Fibroblast of skin of back (primary cell): ENCODE results near the gene SLC25A22.

Experiments
- DNase-seq: peaks from one replicate; pipeline ENCODE4 v3.0.0-alpha.2; 2013

The SLC25A22 gene

DNA sequence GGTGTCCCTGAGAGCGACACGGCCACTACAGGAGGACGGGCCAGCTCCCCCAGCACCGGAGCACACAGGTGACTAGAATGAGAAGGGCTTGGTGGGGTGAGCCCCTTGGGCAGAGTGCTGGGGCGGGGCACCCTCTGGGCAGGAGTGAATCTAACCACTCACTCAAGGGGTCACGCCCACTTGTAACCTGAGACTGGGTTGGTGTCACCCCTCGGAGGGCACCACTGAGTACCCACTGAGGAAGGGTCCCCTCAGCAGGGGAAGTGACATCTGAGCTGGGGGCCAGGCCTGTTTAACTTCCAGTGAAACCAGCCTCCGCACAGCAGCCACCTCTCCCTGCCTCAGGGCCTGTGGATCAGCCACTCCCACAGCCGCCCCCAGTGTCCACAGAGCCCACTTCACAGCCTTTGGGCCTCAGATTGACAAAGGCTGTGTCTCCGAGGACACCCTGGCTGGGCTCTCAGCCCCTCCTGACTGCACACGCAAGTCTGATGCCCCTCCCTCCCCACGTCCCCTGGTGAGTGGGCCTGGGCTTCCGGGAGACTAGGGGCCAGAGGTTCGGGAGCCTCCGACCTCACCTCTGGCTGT is 26.4 kb downstream of the SLC25A22 start:
- DNase-seq = no peak

DNA sequence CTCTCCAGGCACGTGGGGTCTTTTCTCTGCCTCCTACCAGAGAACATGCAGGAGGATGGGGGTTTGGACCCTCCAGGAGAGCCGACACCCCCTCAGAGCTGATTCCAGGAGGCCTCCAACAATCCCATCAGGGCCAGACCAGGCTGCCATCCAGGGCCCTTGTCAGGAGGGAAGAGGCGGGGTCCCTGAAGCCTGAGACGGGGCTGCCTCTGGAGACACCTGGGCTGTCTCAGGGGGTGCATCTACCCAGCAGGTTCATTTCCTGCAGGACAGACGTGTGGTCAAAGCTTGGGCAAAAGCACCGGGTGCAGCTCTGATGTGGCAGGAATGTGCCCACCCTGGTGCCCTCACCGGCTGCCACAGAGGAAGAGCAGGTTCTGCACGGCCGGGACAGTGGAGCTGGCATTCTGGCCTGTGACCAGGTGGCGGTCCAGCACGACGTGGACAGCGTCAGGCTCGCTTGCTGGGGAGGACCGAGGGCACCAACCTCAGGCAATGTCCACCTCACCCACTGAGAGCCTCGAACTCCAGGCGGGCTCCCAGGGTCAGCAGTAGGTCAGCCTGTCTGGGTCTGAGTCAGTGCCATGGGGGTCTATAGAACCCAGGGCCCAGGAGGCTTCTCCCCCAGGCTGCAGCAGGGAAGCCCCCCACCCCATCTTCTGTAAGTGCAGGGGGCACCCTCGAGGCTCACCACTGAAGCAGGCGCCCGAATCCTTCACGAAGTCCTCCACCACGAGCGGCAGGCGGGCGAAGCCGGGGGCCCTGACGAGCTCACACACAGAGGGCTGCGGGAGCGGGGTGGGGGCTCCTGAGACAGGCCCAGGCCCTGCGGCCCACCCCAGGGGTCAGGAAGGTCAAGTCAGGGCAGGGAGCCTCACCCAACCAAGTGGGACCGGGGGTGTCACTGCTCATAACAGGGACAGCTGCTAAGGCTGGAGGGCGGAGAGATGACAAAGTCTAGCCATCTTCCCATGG is 27.2 kb downstream of the SLC25A22 start:
- no peak for DNase-seq

DNA sequence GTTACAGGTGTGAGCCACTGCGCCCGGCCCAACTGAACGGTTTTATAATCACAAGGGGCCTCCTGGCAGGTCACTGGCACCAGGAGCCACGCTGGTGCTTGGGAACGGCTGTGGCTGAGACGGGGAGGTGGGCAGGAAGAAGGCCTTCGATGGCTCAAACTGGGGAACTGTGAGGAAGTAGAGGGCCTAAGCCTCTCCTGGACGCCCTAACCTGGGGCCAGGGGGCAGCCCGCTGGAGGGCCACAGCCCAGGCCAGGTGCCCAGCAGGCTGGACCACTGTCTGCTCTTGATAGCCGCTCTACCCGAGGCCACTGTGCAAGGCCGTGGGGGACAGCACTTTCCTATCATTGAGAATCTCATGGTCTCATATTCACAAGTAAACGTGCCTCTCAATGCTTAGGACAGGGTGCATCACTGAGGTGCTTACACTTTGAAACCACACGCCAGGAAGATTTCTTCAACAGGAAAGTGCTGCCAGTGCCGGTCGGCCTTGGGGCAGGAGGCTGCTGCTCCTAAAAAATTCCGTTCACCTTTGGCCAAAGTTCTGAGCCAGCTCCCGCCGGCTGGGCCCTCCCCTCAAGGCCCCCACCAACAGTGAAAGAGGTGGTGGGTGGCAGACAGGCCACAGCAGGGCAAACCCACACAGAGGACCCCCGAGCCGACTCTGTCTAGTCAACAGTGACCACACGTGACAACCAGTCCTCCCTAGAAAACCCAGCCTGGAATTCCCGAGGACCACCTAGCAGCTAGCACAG is 28.0 kb downstream of the SLC25A22 start:
- no peak for DNase-seq

DNA sequence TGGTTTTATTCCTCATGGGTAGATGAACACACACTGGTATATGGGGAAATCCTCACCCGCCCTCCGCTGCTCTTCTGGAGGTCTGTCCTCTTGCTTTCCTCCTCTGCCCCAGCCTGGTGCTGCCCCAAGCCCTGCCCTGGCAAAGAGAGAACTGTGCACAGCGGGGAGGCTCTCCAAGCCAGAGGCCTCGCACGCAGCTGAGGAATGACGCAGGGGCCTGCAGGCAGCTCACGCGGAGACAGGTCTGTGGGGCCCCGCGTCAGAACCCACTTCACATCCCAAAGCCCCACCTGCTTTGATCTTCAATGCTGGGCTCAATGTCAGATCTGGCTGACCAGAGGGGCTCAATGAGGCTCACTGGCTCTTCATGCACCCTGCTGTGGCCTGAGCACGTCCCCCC is 30.8 kb downstream of the SLC25A22 start:
- DNase-seq = no peak

DNA sequence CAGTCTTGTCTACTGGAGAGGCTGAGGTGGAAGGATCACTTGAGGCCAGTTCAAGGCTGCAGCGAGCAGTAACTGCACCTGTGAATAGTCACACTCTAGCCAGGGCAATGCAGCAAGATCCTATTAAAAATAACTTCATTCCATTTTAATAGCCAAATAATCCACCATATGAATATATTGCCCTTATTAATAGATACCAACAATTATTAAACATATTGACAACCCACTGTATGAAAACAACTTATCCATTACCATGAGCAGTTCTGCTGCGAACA is 31.2 kb downstream of the SLC25A22 start:
- DNase-seq = no peak

DNA sequence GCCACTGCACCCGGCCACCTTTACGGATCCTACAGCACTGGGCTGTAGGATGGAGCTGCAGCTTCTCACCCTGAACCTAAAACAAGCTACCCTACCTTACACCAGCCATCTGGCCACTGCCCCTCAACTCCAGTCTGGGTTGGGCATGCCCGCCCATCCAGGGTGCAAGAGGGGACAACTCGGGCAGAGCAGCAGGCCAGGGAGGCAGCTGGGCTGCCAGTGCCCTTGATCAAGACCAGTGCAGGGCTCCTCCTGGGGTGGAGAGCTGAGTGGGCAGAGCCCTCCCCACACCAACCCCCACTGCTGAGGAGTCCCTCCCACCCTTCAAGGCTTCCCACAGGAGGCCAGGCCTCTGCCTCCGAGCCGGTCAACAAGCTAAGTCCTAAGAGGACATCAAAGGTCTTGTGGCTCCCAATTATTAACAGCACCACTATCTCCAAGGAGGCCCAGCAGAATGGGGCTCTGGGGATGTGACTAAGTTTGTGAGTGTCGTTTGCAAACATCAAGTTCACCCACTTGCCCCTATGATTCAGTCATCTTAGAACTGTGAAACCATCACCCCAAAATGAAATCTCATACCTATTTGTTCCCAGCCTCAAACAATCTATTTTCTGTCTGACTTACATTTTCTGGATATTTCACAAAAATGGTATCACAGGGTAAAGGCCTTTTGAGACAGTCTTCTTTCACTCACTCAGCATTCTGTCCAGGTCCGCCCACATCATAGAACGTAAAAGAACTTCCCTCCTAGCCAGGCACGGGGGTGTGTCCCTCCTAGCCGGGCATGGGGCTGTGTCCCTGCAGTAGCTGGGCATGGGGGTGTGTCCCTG is 31.8 kb downstream of the SLC25A22 start:
- no peak for DNase-seq

DNA sequence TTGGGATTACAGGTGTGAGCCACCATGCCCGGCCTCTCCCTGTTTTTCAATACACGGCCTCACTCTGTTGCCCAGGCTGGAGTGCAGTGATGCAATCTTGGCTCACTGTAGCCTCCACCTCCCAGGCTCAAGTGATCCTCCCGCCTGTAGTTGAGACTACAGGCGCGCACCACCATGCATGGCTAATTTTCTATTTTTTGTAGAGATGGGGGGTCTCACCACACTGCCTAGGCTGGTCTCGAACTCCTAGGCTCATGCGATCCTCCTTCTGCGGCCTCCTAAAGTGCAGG is 32.3 kb downstream of the SLC25A22 start:
- DNase-seq = no peak

DNA sequence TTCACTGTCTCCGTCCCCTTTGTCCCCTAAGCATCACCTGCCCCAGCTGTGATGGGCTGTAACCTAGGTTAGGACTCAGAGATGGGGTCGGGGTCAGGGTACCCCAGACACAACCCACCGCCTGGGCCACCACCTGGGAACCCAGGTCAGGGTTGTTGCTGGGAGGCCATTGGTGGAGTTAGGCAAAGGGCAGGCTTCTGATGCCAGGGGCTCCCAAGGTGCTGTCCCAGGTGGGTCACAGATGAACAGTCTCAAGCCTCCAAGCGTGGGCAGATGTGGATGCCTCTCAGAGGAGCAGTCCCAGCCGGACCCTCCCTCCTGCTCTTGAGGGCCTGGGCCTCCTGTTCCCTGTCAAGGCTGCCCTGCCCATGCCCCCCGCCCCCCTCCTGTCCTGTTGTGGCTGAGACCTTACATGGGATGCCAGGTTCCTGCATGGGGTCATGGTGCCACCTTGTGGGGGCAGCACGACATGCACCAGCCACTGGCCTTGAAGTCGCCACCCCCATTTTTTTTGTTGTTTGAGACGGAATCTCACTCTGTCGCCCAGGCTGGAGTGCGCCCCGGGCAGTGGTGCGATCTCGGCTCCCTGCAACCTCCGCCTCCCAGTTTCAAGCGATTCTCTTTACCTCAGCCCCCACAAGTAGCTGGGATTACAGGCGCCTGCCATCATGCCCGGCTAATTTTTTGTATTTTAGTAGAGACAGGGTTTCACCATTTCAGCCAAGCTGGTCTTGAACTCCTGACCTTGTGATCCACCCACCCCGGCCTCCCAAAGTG is 32.9 kb downstream of the SLC25A22 start:
- DNase-seq = peak; percentile 50

DNA sequence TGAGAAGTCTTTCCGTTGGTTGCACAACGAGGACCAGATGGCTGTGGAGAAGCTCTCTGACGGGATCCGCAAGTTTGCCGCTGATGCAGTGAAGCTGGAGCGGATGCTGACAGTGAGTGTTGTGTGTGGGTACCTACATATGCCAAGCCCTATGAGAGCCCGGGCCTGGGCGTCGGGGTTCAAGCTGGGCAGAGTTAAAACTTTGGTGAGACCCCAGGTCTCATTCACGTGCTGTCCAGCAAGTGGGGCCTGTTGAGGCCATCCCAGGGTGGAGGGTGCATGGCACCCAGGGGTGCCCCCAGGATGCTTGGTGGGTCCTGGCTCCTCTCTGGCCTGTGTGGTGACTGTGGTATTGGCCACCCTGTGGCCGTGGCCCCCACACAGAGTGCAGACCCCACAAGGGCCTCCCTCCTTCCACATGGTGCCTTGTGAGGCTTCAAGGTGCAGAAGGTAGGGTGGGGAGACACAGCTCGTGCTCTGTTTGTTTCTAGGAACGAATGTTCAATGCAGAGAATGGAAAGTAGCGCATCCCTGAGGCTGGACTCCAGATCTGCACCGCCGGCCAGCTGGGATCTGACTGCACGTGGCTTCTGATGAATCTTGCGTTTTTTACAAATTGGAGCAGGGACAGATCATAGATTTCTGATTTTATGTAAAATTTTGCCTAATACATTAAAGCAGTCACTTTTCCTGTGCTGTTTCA is 33.6 kb downstream of the SLC25A22 start:
- no peak for DNase-seq

DNA sequence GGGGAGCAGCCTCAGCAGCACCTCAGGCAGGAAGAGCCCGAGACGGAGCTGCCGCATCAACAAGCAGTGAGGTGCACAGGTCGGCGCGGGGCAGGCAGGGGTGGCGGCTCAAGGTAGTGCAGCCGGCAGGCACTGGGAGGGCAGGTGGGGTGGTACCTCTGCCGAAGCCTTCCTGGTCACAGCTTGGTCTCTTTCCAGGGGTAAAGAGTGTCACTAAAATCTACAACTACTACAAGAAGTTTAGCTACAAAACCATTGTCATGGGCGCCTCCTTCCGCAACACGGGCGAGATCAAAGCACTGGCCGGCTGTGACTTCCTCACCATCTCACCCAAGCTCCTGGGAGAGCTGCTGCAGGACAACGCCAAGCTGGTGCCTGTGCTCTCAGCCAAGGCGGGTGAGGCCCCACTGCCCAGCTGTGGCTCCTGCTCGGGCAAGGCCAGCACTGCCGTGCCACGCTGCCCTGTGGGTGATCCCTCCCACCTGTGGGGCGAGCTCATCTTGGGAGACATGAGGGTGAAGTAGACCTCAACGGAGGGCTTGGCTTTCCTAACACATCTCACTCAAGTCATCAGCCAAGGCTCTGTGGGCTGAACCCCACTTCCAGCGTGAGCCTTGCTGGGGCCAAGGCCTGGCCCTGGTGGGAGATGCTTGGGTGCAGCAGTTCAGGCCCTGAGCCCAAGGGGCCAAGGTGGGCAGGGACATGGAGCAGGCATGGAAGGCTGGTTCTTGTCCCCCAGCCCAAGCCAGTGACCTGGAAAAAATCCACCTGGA is 34.3 kb downstream of the SLC25A22 start:
- no peak for DNase-seq

DNA sequence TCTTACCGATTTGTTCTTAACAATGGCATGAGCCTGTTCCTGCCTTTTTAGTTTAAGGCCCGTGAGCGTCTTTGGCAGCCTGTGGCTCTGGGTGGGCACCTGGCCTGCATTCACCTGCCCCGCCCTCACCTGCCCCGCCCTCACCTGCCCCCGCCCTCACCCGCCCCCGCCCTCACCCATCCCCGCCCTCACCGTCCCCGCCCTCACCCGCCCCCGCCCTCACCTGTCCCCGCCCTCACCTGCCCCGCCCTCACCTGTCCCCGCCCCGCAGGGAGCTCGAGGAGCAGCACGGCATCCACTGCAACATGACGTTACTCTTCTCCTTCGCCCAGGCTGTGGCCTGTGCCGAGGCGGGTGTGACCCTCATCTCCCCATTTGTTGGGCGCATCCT is 35.0 kb downstream of the SLC25A22 start:
- DNase-seq = no peak

DNA sequence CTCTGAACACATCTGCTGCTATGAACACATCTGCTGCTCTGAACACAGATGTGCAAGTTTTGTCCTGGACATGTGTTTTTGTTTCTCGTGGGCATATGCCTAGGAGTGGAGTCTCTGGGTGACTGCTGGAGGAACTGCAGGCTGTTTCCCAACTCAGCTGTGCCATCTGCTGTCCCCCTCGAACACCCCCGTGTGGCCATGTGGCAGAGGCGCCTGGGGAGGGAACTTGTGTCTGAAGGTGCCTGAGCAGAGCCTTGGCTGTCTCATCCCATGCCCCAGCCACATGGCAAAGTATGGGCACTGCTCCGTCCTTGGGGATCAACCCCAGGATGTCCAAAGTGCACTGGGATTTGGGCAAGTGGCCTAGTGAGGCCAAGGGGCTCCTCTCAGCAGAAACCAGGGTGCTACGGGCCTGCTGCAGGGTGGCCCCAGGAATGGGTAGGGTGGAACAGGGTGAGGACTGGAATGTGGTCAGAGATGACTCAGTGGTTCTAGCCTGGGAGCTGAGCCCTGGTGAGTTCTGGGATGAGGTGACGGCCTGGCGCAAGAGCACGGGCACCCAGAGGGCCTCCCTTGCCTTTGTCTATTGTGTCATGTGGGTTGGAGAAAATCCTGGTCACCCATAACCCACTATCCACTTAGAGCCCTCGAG is 35.5 kb downstream of the SLC25A22 start:
- DNase-seq = peak; percentile 70

DNA sequence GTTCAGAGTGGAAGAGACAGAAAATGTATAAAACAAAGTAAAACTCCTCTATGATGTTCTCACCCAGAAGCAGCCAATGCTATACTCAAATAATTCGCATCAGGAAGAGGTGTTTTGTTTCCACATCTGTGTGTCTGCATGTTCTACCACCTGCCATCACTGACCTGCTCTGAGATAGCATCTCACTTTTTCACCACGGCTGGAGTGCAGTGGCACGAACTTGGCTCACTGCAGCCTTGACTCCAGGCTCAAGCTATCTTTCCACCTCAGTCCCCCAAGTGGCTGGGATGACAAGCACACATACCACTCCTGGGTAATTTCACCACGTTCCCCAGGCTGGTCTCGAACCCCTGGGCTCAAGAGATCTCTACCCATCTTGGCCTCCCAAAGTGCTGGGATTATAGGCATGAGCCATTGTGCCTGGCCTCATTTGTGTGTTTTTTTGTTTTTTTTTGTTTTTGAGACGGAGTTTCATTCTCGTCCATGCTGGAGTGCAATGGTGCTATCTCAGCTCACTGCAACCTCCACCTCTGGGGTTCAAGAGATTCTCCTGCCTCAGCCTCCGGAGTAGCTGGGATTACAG is 36.5 kb downstream of the SLC25A22 start:
- no peak for DNase-seq

DNA sequence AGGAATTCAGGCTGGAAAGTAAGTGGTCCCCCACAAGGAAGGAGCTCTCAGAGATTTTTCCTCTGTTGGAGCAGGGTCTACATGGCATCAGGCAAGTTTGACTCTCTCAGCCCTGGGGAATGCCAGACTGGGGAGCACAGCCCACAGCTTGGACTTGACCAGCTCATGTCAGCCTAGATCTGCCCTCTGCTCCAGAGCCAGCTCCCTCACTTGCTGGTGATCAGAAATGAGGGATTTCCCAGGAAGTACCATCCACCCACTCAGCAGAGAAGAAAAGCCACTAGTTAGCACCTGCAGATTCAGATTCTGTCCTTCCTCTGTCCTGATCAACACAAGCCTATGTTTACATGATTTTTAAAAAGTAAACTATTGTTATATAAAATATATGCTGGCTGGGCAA is 37.8 kb downstream of the SLC25A22 start:
- no peak for DNase-seq

DNA sequence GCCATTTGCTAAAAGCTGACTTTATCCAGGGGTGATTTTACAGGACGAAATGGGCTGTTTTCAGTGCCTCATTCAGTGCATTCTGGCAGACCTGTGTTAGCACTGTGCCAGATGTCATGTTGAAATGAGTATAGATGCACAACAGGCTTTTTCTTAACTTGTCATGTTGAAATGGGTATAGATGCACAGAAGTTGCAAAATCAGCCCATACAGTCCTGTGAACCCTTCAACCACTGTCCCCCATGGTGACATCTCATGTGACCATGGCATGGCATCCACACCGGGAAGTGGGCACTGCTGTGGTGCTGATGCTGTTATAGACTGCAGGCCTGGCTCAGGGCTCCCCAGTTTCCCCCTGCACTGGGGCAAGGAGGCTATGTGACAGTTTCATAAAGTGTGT is 48.4 kb downstream of the SLC25A22 start:
- no peak for DNase-seq

DNA sequence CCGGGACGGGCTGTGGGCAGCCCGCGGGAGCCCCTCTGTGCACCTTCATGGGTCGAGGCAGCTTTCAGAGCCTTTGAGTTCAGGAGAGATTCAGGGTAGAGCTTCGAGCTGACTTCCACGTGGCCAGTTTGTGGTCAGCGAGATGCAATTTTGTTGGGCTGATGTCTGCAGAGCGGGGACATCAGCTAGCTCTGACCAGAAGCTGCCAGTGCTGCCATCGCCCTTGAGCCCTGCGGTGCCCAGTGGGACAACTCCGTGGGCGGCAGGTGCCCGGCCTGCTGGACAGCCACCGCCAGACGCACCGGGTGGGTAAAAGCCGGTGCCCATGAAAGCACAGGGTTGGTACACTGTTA is 50.1 kb downstream of the SLC25A22 start:
- DNase-seq = no peak

DNA sequence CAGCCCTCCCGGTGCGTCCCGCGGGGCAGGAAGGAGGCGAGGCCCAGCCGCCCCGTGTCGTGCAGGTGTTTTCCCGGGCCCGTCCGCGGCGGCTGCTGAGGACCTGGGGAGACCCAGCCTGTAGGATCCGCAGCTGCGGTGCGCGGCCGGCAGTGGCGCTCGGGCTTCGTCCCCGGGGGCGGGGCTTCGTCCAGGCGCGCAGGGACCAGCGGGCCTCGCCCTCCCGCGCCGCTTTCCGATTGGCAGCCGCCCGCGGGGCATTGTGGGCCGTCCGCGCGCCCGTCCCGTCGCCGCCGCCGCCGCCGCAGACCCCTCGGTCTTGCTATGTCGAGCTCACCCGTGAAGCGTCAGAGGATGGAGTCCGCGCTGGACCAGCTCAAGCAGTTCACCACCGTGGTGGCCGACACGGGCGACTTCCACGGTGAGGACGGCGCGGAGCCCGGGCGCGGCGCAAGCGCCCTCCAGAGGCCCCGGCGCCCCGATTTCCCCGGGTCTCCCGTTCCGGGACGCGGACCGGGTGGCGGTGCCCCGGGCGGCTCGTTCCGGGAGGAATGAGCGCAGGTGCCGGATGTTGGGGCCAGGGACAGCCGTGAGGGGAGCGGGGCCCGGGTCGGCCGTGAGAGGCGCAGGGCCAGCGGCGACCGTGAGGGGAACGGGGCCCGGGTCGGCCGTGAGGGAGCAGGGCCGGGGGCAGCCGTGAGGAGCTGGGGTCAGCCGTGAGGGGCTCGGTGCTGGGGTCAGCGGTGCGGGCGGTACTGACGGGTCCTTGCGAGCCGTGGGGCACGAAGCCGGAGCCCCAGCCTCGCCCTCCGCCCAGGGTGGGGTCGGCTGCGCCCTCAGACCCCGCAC is 50.7 kb downstream of the SLC25A22 start, which contains the start of gene TALDO1:
Gene TALDO1, plus strand, starts transcription at position 307 of the 849 bp plus-strand sequence. Its CDS starts 18 bp downstream, at position 325.
- DNase-seq = peak; percentile 87

DNA sequence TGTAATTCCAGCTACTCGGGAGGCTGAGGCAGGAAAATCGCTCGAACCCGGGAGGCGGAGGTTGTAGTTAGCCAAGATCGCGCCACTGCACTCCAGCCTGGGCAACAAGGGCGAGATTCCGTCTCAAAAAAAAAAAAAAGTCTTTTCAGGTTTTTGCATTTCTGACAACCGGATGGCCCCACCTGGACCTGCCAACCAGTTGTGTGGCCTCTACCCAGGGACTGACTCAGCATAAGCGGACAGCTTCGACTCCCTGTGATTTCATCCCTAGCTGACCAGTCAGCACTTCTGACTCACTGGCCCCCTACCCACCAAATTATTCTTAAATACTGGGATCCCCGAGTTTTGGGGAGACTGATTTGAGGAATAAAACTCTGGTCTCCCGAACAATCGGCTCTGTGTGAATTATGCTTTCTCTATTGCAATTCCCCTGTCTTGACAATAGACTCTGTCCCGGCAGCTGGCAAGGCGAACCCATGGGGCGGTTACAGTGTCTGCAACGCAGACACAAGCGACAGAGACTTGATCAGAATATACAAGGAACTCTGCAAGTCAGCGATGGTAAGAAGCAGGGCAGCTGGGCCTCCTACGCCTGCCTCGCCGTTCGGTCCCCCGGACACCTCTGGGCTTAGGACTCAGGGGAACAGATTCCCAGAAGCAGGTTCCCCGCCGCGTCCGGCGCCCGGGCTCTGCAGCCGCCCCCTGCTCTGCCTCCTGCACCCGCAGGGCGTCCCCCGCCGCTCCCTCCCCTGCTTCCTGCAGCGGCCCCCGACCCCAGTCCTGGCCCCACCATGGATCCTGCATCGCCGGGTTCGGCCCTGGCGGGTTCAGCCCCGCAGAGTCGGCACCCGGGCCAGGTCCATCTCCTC is 51.6 kb downstream of the SLC25A22 start:
- DNase-seq = no peak
